Lower leg skin (tissue), 4 donors: ENCODE measurements around the gene GPR158. TPM values are rescaled to one million over a fixed set of nuclear protein-coding genes. Genes with fewer than 3 reads are reported as not detected.

Experiments
- DNase-seq, 2 donors: peaks; one replicate each; pipeline ENCODE4 v3.0.0-alpha.2; 2019; ENCODE audit warnings: low spot score in 2 of 2
- H3K4me3 ChIP-seq: fragments of 200-600 bp; sonication (generic); 2 replicates; pipeline ENCODE4 v1.5.1; 2017; ENCODE audit warnings: mild to moderate bottlenecking, low read depth; ENCODE audit not compliant: poor library complexity, severe bottlenecking
- POLR2A ChIP-seq, 2 donors: fragments of 450-650 bp; IDR thresholded peaks; one replicate each; pipeline ENCODE4 v1.6.1; 2016 to 2017; ENCODE audit warnings: antibody characterized with exemption in 2 of 2, mild to moderate bottlenecking in 1 of 2, moderate library complexity in 1 of 2
- WGBS, 2 donors: methylation state at CpG; one replicate each; pipeline ENCODE4 v1.1.5; 2018; 5-methylcytosine and 5-hydroxymethylcytosine counted together
- intact Hi-C: fragments of 100-400 bp; cut with DNase I; formaldehyde crosslinking; loops from one replicate; pipeline ENCODE4 v1.15.0; 2023; ENCODE audit warnings: low total_unique reads
- total RNA-seq, 4 donors: library from RNA; depleted of rRNA; stranded (reverse); fragments of >200 nt; gene quantifications; one replicate each; pipeline ENCODE4 v1.1.0, GENCODE V29; 2016
- TF ChIP-seq, protein P1 (sequence below), 3 donors: fragments of 450-650 bp; IDR thresholded peaks; one replicate each; pipeline ENCODE4 v1.5.1; 2016; ENCODE audit warnings: antibody characterized with exemption in 3 of 3, mild to moderate bottlenecking in 3 of 3, moderate library complexity in 2 of 3

Gene GPR158
- total RNA-seq, 4 donors from 2014 or later = 0.13 TPM; not detected in 3

GRCh38 chr10:25483999-25484398 is 309.2 kb downstream of the GPR158 start:
- 62 to 63% methylated on average over 4 of the region's 4 CpGs for WGBS, 2 donors
- H3K4me3 ChIP-seq = no peak overlapping the region
- DNase-seq = no peak
- TF ChIP-seq, protein P1, sequence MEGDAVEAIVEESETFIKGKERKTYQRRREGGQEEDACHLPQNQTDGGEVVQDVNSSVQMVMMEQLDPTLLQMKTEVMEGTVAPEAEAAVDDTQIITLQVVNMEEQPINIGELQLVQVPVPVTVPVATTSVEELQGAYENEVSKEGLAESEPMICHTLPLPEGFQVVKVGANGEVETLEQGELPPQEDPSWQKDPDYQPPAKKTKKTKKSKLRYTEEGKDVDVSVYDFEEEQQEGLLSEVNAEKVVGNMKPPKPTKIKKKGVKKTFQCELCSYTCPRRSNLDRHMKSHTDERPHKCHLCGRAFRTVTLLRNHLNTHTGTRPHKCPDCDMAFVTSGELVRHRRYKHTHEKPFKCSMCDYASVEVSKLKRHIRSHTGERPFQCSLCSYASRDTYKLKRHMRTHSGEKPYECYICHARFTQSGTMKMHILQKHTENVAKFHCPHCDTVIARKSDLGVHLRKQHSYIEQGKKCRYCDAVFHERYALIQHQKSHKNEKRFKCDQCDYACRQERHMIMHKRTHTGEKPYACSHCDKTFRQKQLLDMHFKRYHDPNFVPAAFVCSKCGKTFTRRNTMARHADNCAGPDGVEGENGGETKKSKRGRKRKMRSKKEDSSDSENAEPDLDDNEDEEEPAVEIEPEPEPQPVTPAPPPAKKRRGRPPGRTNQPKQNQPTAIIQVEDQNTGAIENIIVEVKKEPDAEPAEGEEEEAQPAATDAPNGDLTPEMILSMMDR (IDR thresholded peaks at IDR 0.05) = no peak
- TF ChIP-seq POLR2A (IDR thresholded peaks at IDR 0.05) = no peak
- intact Hi-C loops = no loop called here

- TF ChIP-seq POLR2A (IDR thresholded peaks at IDR 0.05) = no peak
- TF ChIP-seq, protein P1 (IDR thresholded peaks at IDR 0.05) = no peak
- DNase-seq = no peak
- no peak overlapping the region for H3K4me3 ChIP-seq
- WGBS, 2 donors = 86% methylated on average over 5 of the region's 5 CpGs
- intact Hi-C loops = no loop called here
These were observed 312.5 kb downstream of the GPR158 start for GRCh38 chr10:25487266-25487665.

DNA sequence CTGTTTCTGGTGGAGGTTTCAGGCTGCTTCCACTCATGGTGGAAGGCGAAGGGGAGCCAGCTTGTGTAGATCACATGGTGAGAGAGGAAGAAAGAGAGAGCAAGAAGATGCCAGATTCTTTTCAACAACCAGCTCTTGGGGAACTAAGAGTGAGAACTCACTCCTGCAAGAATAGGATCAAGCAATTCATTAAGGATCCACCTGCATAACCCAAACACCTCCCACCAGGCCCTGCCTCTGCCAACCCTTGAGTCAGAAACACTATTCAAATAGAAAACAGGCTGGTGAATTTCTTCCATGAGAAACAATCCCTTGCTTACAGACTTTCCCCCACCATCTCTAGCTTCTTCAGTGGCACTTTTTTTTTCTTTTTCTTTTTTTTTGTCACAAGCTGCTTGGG is 317.2 kb downstream of the GPR158 start:
- no peak for DNase-seq
- 88% methylated on average over 1 of the region's 1 CpG for WGBS, 2 donors
- TF ChIP-seq, protein P1 (IDR thresholded peaks at IDR 0.05) = no peak
- no peak for TF ChIP-seq POLR2A (IDR thresholded peaks at IDR 0.05)

GRCh38 chr10:25492680-25493079 is 317.9 kb downstream of the GPR158 start:
- DNase-seq = no peak
- H3K4me3 ChIP-seq = no peak overlapping the region
- no peak for TF ChIP-seq POLR2A (IDR thresholded peaks at IDR 0.05)
- TF ChIP-seq, protein P1 (IDR thresholded peaks at IDR 0.05) = no peak
- intact Hi-C loops = no loop called here

More for the DNA sequence above, 317.2 kb downstream of the GPR158 start:
- no peak overlapping the region for H3K4me3 ChIP-seq
- intact Hi-C loops = no loop called here

GRCh38 chr10:25493122-25493893 is 318.5 kb downstream of the GPR158 start:
- TF ChIP-seq, protein P1 (IDR thresholded peaks at IDR 0.05) = no peak
- no peak for TF ChIP-seq POLR2A (IDR thresholded peaks at IDR 0.05)
- WGBS, 2 donors = 52 to 57% methylated on average over 3 to 4 of the region's 4 CpGs
- DNase-seq = no peak
- no peak overlapping the region for H3K4me3 ChIP-seq
- intact Hi-C loops = no loop called here

DNA sequence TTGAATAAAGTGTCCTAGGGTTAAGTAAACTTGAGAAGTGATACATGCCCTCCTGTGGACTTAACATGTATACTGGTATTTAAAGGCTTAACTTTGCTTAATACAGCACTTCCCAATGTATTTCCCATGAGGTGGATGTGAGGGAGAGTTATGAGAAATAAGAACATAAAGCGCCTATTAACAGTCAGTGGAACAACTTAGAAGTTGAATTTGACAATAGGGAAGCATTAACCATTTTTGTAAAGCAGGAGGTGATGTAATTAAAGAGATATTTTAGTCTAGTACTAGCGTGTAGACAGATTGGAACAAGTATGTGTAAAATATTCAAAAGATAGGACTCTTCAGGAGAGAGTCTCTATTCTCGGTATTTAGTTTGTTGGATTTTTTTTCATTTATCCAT is 322.4 kb downstream of the GPR158 start:
- no peak for TF ChIP-seq POLR2A (IDR thresholded peaks at IDR 0.05)
- TF ChIP-seq, protein P1 (IDR thresholded peaks at IDR 0.05) = no peak
- DNase-seq = no peak
- no peak overlapping the region for H3K4me3 ChIP-seq
- 54 to 58% methylated on average over 3 of the region's 3 CpGs for WGBS, 2 donors
- intact Hi-C loops = no loop called here
